HEK293 (cell line): ENCODE results near the gene OR6B2.

Experiments
- CTCF ChIA-PET: fragments of 350-600 bp; formaldehyde crosslinking; extraction: SDS; loops from one replicate; lab custom pipeline; 2021; ENCODE audit warnings: antibody characterized with exemption; lab: Yijun Ruan, JAX
- POLR2A ChIA-PET: fragments of 300-600 bp; formaldehyde crosslinking; extraction: SDS; loops from one replicate; lab custom pipeline; 2020; ENCODE audit warnings: antibody characterized with exemption, inconsistent platforms; lab: Yijun Ruan, JAX
- H3K27ac ChIP-seq: fragments of 200-500 bp; sonication (Bioruptor generic); 2 replicates; pipeline ENCODE4 v1.5.1; 2014; ENCODE audit warnings: low read depth, low read length, control low read depth, inconsistent platforms; ENCODE audit errors: extremely low read depth
- H3K36me3 ChIP-seq, 2 experiments: fragments of 200-500 bp in 1 of 2; sonication (Bioruptor generic) in 1 of 2; 1 replicate in 1 of 2; 2 replicates in 1 of 2; pipeline ENCODE4 v1.5.1; 2014 to 2017; ENCODE audit warnings: inconsistent platforms in 2 of 2, low read length in 2 of 2; ENCODE audit not compliant: control insufficient read depth in 2 of 2, insufficient read depth in 1 of 2
- H3K4me1 ChIP-seq: fragments of 200-500 bp; sonication (Bioruptor generic); 2 replicates; pipeline ENCODE4 v1.5.1; 2014; ENCODE audit warnings: mild to moderate bottlenecking, low read length, inconsistent platforms; ENCODE audit not compliant: control insufficient read depth, insufficient read depth
- H3K4me3 ChIP-seq: 2 replicates; pipeline ENCODE4 v1.5.1; 2011; ENCODE audit warnings: low read depth, mild to moderate bottlenecking, control low read depth, low read length, moderate library complexity
- H3K9me3 ChIP-seq: fragments of 200-500 bp; sonication (Bioruptor generic); 2 replicates; pipeline ENCODE4 v1.5.1; 2014; ENCODE audit warnings: low read depth, low read length, inconsistent platforms; ENCODE audit not compliant: control insufficient read depth, insufficient read depth
- FEZF1 ChIP-seq: fragments of 450-650 bp; formaldehyde crosslinking; IDR thresholded peaks from 2 replicates; pipeline ENCODE4 v1.5.1; 2016; ENCODE audit warnings: missing biosample characterization, missing genetic modification characterization
- GFI1B ChIP-seq: fragments of 450-650 bp; formaldehyde crosslinking; IDR thresholded peaks from 2 replicates; pipeline ENCODE4 v1.5.1; 2016; ENCODE audit warnings: missing biosample characterization, missing genetic modification characterization
- KLF8 ChIP-seq: fragments of 450-650 bp; formaldehyde crosslinking; IDR thresholded peaks from 2 replicates; pipeline ENCODE4 v1.5.1; 2016; ENCODE audit warnings: missing biosample characterization, missing genetic modification characterization
- OSR2 ChIP-seq: fragments of 450-650 bp; formaldehyde crosslinking; IDR thresholded peaks from 2 replicates; pipeline ENCODE4 v1.5.1; 2016; ENCODE audit warnings: missing biosample characterization, missing genetic modification characterization
- PRDM10 ChIP-seq: fragments of 450-650 bp; formaldehyde crosslinking; IDR thresholded peaks from 2 replicates; pipeline ENCODE4 v1.5.1; 2016; ENCODE audit warnings: missing biosample characterization, missing genetic modification characterization
- SP3 ChIP-seq: fragments of 450-650 bp; formaldehyde crosslinking; IDR thresholded peaks from 2 replicates; pipeline ENCODE4 v1.5.1; 2016; ENCODE audit warnings: missing biosample characterization, missing genetic modification characterization
- TRIM28 ChIP-seq: IDR thresholded peaks from 2 replicates; pipeline ENCODE4 v1.6.1; 2011; ENCODE audit warnings: low read length, control low read depth, borderline replicate concordance
- ZBTB48 ChIP-seq: fragments of 450-650 bp; formaldehyde crosslinking; IDR thresholded peaks from 2 replicates; pipeline ENCODE4 v1.5.1; 2016; ENCODE audit warnings: missing biosample characterization, missing genetic modification characterization
- ZNF175 ChIP-seq: fragments of 450-650 bp; formaldehyde crosslinking; IDR thresholded peaks from 2 replicates; pipeline ENCODE4 v1.5.1; 2016; ENCODE audit warnings: missing biosample characterization, missing genetic modification characterization
- ZNF341 ChIP-seq: fragments of 450-650 bp; formaldehyde crosslinking; IDR thresholded peaks from 2 replicates; pipeline ENCODE4; 2016; ENCODE audit warnings: low read depth, missing biosample characterization, missing genetic modification characterization
- ZNF48 ChIP-seq: fragments of 450-650 bp; formaldehyde crosslinking; IDR thresholded peaks from 2 replicates; pipeline ENCODE4 v1.5.1; 2016; ENCODE audit warnings: missing biosample characterization, missing genetic modification characterization
- ZNF518A ChIP-seq: fragments of 450-650 bp; formaldehyde crosslinking; conservative IDR thresholded peaks from 2 replicates; pipeline ENCODE4 v1.5.1; 2016; ENCODE audit warnings: low read depth, missing biosample characterization, missing genetic modification characterization
- ZNF571 ChIP-seq: fragments of 450-650 bp; formaldehyde crosslinking; IDR thresholded peaks from 2 replicates; pipeline ENCODE4 v1.5.0; 2017; ENCODE audit warnings: missing biosample characterization, missing genetic modification characterization
- ZNF580 ChIP-seq: fragments of 450-650 bp; formaldehyde crosslinking; IDR thresholded peaks from 2 replicates; pipeline ENCODE4 v1.5.1; 2016; ENCODE audit warnings: missing biosample characterization, missing genetic modification characterization
- ZNF585B ChIP-seq: fragments of 450-650 bp; formaldehyde crosslinking; IDR thresholded peaks from 2 replicates; pipeline ENCODE4 v1.5.1; 2016; ENCODE audit warnings: missing biosample characterization, missing genetic modification characterization
- ZNF692 ChIP-seq: fragments of 450-650 bp; formaldehyde crosslinking; IDR thresholded peaks from 2 replicates; pipeline ENCODE4 v1.5.1; 2016; ENCODE audit warnings: missing biosample characterization, missing genetic modification characterization
- ZNF792 ChIP-seq: fragments of 450-650 bp; formaldehyde crosslinking; IDR thresholded peaks from 2 replicates; pipeline ENCODE4 v1.5.1; 2016; ENCODE audit warnings: missing biosample characterization, missing genetic modification characterization
- ZSCAN5A ChIP-seq: fragments of 450-650 bp; formaldehyde crosslinking; IDR thresholded peaks from 2 replicates; pipeline ENCODE4 v1.5.1; 2016; ENCODE audit warnings: missing biosample characterization, missing genetic modification characterization

Gene OR6B2

GRCh38 chr2:240000671-240001070, 29.6 kb downstream of the OR6B2 start:
- Histone ChIP-seq H3K27ac (no peak overlapping the region), H3K4me3 (no peak overlapping the region), H3K36me3 (peaks cover 23 to 85% of the 10 kb centered on the region in 2 experiments), H3K9me3 (no peaks in the 10 kb centered on the region), H3K4me1 (no peaks in the 10 kb centered on the region)
- ChIA-PET POLR2A (no interaction called here), CTCF (interaction anchor here (6.8 kb wide), 1 partner anchor 9 kb away, joined by 40 read pairs; no protein-coding TSS in a partner anchor)
- TF ChIP-seq SP3 (no peak), OSR2 (tag by site-specific recombination) (no peak), ZBTB48 (tag by site-specific recombination) (no peak), KLF8 (tag by site-specific recombination) (no peak), ZNF571 (tag by site-specific recombination) (no peak), GFI1B (tag by site-specific recombination) (no peak), FEZF1 (tag by site-specific recombination) (no peak), TRIM28 (no peak), ZSCAN5A (tag by site-specific recombination) (no peak), PRDM10 (no peak), ZNF585B (tag by site-specific recombination) (no peak), ZNF692 (no peak), ZNF48 (tag by site-specific recombination) (no peak), ZNF341 (tag by site-specific recombination) (no peak), ZNF792 (tag by site-specific recombination) (no peak)

- H3K4me1 ChIP-seq, result no peaks in the 10 kb centered on the region
- no peak overlapping the region for H3K27ac ChIP-seq
- H3K36me3 ChIP-seq, result peaks cover 17 to 64% of the 10 kb centered on the region in 2 experiments
- ChIA-PET POLR2A (no interaction called here), CTCF (interaction anchor here (0.5 kb wide), 1 partner anchor 9 kb away, joined by 3 read pairs; no protein-coding TSS in a partner anchor)
- no peaks in the 10 kb centered on the region for H3K9me3 ChIP-seq
- H3K4me3 ChIP-seq, result no peak overlapping the region
- TF ChIP-seq ZNF580 (tag by site-specific recombination) (no peak), ZNF175 (tag by site-specific recombination) (no peak), ZNF518A (tag by site-specific recombination) (no peak), ZNF792 (tag by site-specific recombination) (no peak)
Observed at GRCh38 chr2:239997686-239998409, 32.4 kb downstream of the OR6B2 start.
